CD8-positive, alpha-beta memory T cell (primary cell): ENCODE data around the gene ATG13. TPM values are rescaled to one million over a fixed set of nuclear protein-coding genes. Genes with fewer than 3 reads are reported as not detected.
"Not testable (repeated sequence)": the region's sequence is repeated elsewhere in the genome, so short reads cannot be mapped to it uniquely, and the experiment has no call there.

Experiments used
- CTCF ChIA-PET: fragments of 350-600 bp; sonication (Branson Sonifier 250); formaldehyde crosslinking; loops from one replicate; lab custom pipeline; 2021; ENCODE audit warnings: antibody characterized with exemption; lab: Charles Lee
- POLR2A ChIA-PET: fragments of 350-600 bp; sonication (Branson Sonifier 250); formaldehyde crosslinking; loops from one replicate; lab custom pipeline; 2021; ENCODE audit warnings: antibody characterized with exemption; lab: Charles Lee
- DNase-seq, 5 donors: peaks; one replicate each; pipeline versions ENCODE4 v3.0.0 to v3.0.0-alpha.2; 2020 to 2022; ENCODE audit warnings: mixed read lengths in 1 of 5
- H3K27ac ChIP-seq: one replicate; pipeline ENCODE4 v1.7.0; 2013; ENCODE audit warnings: low read depth, mild to moderate bottlenecking, low read length, moderate library complexity
- H3K27me3 ChIP-seq: 2 replicates; pipeline ENCODE4 v1.7.0; 2013; ENCODE audit warnings: low read length, mild to moderate bottlenecking; ENCODE audit not compliant: insufficient read depth, poor library complexity, severe bottlenecking
- H3K36me3 ChIP-seq: 2 replicates; pipeline ENCODE4 v1.7.0; 2013; ENCODE audit warnings: mild to moderate bottlenecking, low read length, moderate library complexity; ENCODE audit not compliant: insufficient read depth
- H3K4me1 ChIP-seq: 2 replicates; pipeline ENCODE4 v1.7.0; 2013; ENCODE audit warnings: mild to moderate bottlenecking, low read length, moderate library complexity; ENCODE audit not compliant: insufficient read depth
- H3K4me3 ChIP-seq: 2 replicates; pipeline ENCODE4 v1.7.0; 2013; ENCODE audit warnings: mild to moderate bottlenecking, low read length
- H3K9me3 ChIP-seq: 2 replicates; pipeline ENCODE4 v1.7.0; 2013; ENCODE audit warnings: mild to moderate bottlenecking, low read length
- H3K27ac Mint-ChIP-seq, 8 donors: one replicate each; pipeline ENCODE4 v1.8.0; 2020 to 2021; ENCODE audit warnings: mixed read lengths in 8 of 8, mild to moderate bottlenecking in 6 of 8, inconsistent platforms in 3 of 8, moderate library complexity in 3 of 8
- H3K27me3 Mint-ChIP-seq, 2 donors: one replicate each; pipeline ENCODE4 v1.8.0; 2020 to 2021; ENCODE audit warnings: mixed read lengths in 2 of 2, mild to moderate bottlenecking in 1 of 2, moderate library complexity in 1 of 2
- H3K36me3 Mint-ChIP-seq, 3 donors: one replicate each; pipeline ENCODE4 v1.8.0; 2020 to 2021; ENCODE audit warnings: mixed read lengths in 3 of 3, inconsistent platforms in 1 of 3, mild to moderate bottlenecking in 1 of 3
- H3K4me1 Mint-ChIP-seq, 3 donors: one replicate each; pipeline ENCODE4 v1.8.0; 2020 to 2021; ENCODE audit warnings: mixed read lengths in 3 of 3, inconsistent platforms in 1 of 3, mild to moderate bottlenecking in 1 of 3
- H3K4me3 Mint-ChIP-seq, 7 donors: one replicate each; pipeline ENCODE4 v1.8.0; 2020 to 2021; ENCODE audit warnings: mixed read lengths in 7 of 7, mild to moderate bottlenecking in 6 of 7, moderate library complexity in 4 of 7, inconsistent platforms in 2 of 7
- H3K9me3 Mint-ChIP-seq, 5 donors: one replicate each; pipeline ENCODE4 v1.8.0; 2020 to 2022; ENCODE audit warnings: mixed read lengths in 5 of 5, mild to moderate bottlenecking in 3 of 5, moderate library complexity in 2 of 5, inconsistent platforms in 1 of 5
- polyA plus RNA-seq: library from polyadenylated mRNA; unstranded; fragments of 300-500 nt; fragmentation: Illumina TruSeq; gene quantifications from one replicate; pipeline ENCODE4 v1.2.3, GENCODE V29; 2021
- total RNA-seq, 2 experiments: library from RNA; stranded (reverse); gene quantifications; one replicate each; pipeline ENCODE4 v1.2.3, GENCODE V29; 2021

ATG13 gene
- total and polyA plus RNA-seq, 3 experiments from 2014 or later = 67.9 to 81.6 (median 69.6) TPM

GRCh38 chr11:46665356-46665755, 48.0 kb downstream of the ATG13 start:
- H3K4me3 ChIP-seq = no peak overlapping the region
- no peaks in the 10 kb centered on the region for H3K27me3 ChIP-seq
- ChIA-PET CTCF (no interaction called here), POLR2A (no interaction called here)
- no peaks in the 10 kb centered on the region for H3K27me3 Mint-ChIP-seq
- H3K4me3 Mint-ChIP-seq = no peak overlapping the region
- H3K27ac ChIP-seq = no peak overlapping the region
- peaks cover 10 to 16% (median 15%) of the 10 kb centered on the region in 3 donors for H3K4me1 Mint-ChIP-seq
- H3K4me1 ChIP-seq = peaks cover 17% of the 10 kb centered on the region
- DNase-seq = no peak
- H3K9me3 ChIP-seq = no peaks in the 10 kb centered on the region
- peaks cover 15 to 83% (median 28%) of the 10 kb centered on the region in 3 donors for H3K36me3 Mint-ChIP-seq
- H3K36me3 ChIP-seq = peaks cover 61% of the 10 kb centered on the region
- H3K9me3 Mint-ChIP-seq = no peaks in the 10 kb centered on the region
- peak overlapping the region in 1 of 8 donors; percentile 29 for H3K27ac Mint-ChIP-seq

DNA sequence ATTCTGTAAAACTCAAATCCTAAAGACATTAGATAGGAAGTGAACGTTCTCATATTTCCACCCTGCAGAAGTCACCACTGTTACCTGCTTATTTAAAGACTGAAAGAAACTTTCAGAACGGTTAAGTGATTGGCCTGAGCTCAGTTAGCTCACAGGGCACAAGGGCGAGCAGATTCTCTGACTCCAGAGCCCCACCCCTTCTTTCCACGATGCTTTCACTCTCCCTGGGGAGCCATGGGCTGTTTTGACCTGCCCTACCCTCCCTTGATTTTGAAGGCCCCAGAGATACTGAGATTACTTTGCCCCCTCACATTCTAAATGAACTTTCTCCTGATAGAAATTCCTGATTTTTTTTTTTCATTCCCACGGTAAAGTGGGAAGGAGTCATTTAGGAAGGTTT, 49.2 kb downstream of the ATG13 start:
- H3K9me3 Mint-ChIP-seq = no peaks in the 10 kb centered on the region
- no peak for DNase-seq
- Histone ChIP-seq H3K36me3 (peaks cover 61% of the 10 kb centered on the region), H3K4me3 (no peak overlapping the region), H3K4me1 (peaks cover 29% of the 10 kb centered on the region), H3K27ac (no peak overlapping the region), H3K27me3 (no peaks in the 10 kb centered on the region), H3K9me3 (no peaks in the 10 kb centered on the region)
- H3K27me3 Mint-ChIP-seq = no peaks in the 10 kb centered on the region
- H3K36me3 Mint-ChIP-seq = peaks cover 15 to 81% (median 28%) of the 10 kb centered on the region in 3 donors
- ChIA-PET POLR2A (no interaction called here), CTCF (no interaction called here)
- H3K4me3 Mint-ChIP-seq = no peak overlapping the region
- H3K4me1 Mint-ChIP-seq = peaks cover 20 to 26% (median 26%) of the 10 kb centered on the region in 3 donors
- H3K27ac Mint-ChIP-seq = peak overlapping the region in 3 of 8 donors; percentile 8 to 84 (median 45)

- Histone ChIP-seq H3K4me3 (no peak overlapping the region), H3K27ac (no peak overlapping the region), H3K9me3 (no peaks in the 10 kb centered on the region), H3K27me3 (no peaks in the 10 kb centered on the region), H3K4me1 (peaks cover 34% of the 10 kb centered on the region), H3K36me3 (peaks cover 61% of the 10 kb centered on the region)
- ChIA-PET POLR2A (no interaction called here), CTCF (no interaction called here)
- no peak overlapping the region for H3K4me3 Mint-ChIP-seq
- peaks cover 25 to 32% (median 32%) of the 10 kb centered on the region in 3 donors for H3K4me1 Mint-ChIP-seq
- no peaks in the 10 kb centered on the region for H3K27me3 Mint-ChIP-seq
- no peak for DNase-seq
- H3K27ac Mint-ChIP-seq = peak overlapping the region in 4 of 8 donors; percentile 2 to 78 (median 64)
- peaks cover 15 to 81% (median 31%) of the 10 kb centered on the region in 3 donors for H3K36me3 Mint-ChIP-seq
- H3K9me3 Mint-ChIP-seq = no peaks in the 10 kb centered on the region
These were observed 49.7 kb downstream of the ATG13 start for GRCh38 chr11:46667043-46667481.

DNA sequence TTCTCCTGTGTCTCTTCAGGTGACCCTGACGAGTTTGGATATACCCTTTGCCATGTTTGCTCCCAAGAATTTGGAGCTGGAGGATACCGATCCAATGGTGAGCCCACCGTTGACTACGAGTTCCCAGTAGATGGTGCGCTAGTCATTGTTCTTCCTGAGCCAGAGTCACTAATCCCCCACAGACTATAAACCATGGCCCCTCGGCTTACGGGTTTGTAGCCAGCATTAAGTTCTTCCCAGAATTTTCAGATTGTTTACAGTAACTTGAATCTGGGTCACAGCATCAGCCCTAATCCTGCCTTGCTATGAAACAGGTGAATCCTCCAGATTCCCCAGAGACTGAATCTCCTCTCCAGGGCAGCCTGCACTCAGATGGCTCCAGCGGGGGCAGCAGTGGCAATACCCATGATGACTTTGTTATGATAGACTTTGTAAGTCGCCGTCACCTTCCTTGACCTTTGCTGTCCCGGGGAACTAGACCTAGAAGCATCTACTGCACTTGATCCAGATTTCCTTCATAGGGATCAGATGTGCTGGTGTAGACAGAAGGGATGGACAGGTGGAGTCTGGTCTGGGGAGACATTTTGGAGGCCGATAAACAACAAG, 51.2 kb downstream of the ATG13 start:
- ChIA-PET POLR2A (no interaction called here), CTCF (no interaction called here)
- H3K4me1 Mint-ChIP-seq = peaks cover 36 to 47% (median 43%) of the 10 kb centered on the region in 3 donors
- H3K4me3 Mint-ChIP-seq = no peak overlapping the region
- peaks cover 49% of the 10 kb centered on the region for H3K4me1 ChIP-seq
- H3K9me3 Mint-ChIP-seq = no peaks in the 10 kb centered on the region
- H3K27ac Mint-ChIP-seq = peak overlapping the region in 7 of 8 donors; percentile 25 to 78 (median 64)
- no peak for DNase-seq
- H3K4me3 ChIP-seq = no peak overlapping the region
- peaks cover 10 to 82% (median 28%) of the 10 kb centered on the region in 3 donors for H3K36me3 Mint-ChIP-seq
- H3K27me3 ChIP-seq = no peaks in the 10 kb centered on the region
- H3K27ac ChIP-seq = no peak overlapping the region
- no peaks in the 10 kb centered on the region for H3K9me3 ChIP-seq
- no peaks in the 10 kb centered on the region for H3K27me3 Mint-ChIP-seq
- peaks cover 61% of the 10 kb centered on the region for H3K36me3 ChIP-seq

DNA sequence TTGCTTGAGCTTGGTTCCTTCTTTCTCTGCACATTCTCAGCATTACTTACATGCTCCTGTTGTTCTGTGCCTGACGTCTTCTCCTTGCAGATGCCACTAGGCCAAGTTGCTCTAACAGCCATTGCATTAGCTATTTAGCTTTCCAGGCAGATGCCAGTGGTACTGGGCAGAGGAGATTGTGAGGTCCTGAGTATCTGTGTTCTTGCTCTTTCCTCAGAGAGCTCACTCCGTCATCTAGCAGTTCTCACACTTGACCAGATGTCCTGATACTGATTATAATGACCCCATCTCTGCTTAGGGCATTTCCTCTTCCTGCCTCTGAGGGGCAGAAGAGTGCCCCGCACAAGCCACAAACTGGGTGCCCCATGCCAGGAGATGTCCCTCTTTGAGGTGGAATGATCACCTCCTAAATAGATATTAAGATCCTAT, 52.4 kb downstream of the ATG13 start:
- ChIA-PET POLR2A (no interaction called here), CTCF (interaction anchor here (1.8 to 3.0 kb wide), 2 partner anchors 13 to 27 kb away, joined by 6 to 19 read pairs; no protein-coding TSS in a partner anchor)
- peaks cover 7 to 78% (median 26%) of the 10 kb centered on the region in 3 donors for H3K36me3 Mint-ChIP-seq
- DNase-seq = peak in 1 of 5 donors; percentile 36
- peaks cover 41 to 53% (median 49%) of the 10 kb centered on the region in 3 donors for H3K4me1 Mint-ChIP-seq
- H3K4me1 ChIP-seq = peaks cover 61% of the 10 kb centered on the region
- H3K27ac ChIP-seq = no peak overlapping the region
- H3K36me3 ChIP-seq = peaks cover 56% of the 10 kb centered on the region
- no peaks in the 10 kb centered on the region for H3K27me3 ChIP-seq
- H3K27me3 Mint-ChIP-seq = no peaks in the 10 kb centered on the region
- no peak overlapping the region for H3K4me3 ChIP-seq
- no peaks in the 10 kb centered on the region for H3K9me3 Mint-ChIP-seq
- peak overlapping the region; percentile 30 to 96 (median 72) for H3K27ac Mint-ChIP-seq
- peak overlapping the region in 4 of 7 donors; percentile 18 to 58 (median 44) for H3K4me3 Mint-ChIP-seq
- no peaks in the 10 kb centered on the region for H3K9me3 ChIP-seq

DNA sequence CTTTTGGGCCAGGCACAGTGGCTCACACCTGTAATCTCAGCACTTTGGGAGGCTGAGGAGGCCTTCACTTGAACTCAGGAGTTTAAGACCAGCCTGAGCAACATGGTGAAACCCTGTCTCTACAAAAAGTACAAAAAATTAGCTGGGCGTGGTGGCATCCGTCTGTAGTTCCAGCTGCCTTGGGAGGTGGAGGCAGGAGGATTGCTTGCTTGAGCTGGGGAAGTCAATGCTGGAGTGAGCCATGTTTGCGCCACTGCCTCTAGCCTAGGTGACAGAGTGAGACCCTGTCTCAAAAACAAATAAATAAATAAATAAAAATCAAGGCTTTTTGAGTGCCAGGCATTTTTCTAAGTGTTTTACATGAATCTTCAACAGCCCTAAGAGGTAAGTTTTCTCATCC, 53.2 kb downstream of the ATG13 start:
- ChIA-PET CTCF (interaction anchor here (0.8 to 3.0 kb wide), 12 partner anchors 9 to 482 kb away, joined by 3 to 19 read pairs (median 4); partner anchors contain the start of genes ARHGAP1, ATG13, HARBI1 and ZNF408), POLR2A (interaction anchor here (0.5 to 1.5 kb wide), 2 partner anchors 30 to 42 kb away, joined by 3 to 12 read pairs; partner anchors contain the start of genes ARHGAP1 and ZNF408)
- H3K4me3 ChIP-seq = peak overlapping the region; percentile 30
- Mint-ChIP-seq H3K4me3 (peak overlapping the region in 5 of 7 donors; percentile 76 to 86 (median 81)), H3K27ac (peak overlapping the region; percentile 7 to 96 (median 84)), H3K36me3 (peaks cover 7 to 72% (median 23%) of the 10 kb centered on the region in 3 donors), H3K4me1 (peaks cover 46 to 61% (median 57%) of the 10 kb centered on the region in 3 donors)
- not testable (repeated sequence) for H3K9me3 ChIP-seq, H3K27ac ChIP-seq, H3K9me3 Mint-ChIP-seq, H3K27me3 Mint-ChIP-seq, H3K27me3 ChIP-seq
- peaks cover 69% of the 10 kb centered on the region for H3K4me1 ChIP-seq
- peaks cover 49% of the 10 kb centered on the region for H3K36me3 ChIP-seq
- peak in 2 of 5 donors; percentile 13 to 20 for DNase-seq

DNA sequence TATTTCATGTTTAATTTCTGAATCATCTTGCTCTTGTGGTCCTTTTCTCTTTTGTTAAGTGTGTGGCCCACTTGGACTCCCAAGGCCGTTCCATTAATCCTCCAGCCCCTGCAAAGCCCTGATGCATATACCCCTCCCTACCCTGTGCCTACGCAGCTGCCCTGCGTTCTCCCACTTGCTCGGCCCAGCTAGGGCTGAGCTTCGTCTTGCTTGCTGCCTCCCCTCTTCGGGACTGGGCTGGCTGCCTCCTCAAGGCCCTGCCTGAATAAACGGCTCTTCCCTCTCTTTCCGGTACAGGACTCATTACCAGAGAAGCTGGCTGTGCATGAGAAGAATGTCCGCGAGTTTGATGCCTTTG, 54.6 kb downstream of the ATG13 start:
- peak overlapping the region; percentile 30 for H3K4me3 ChIP-seq
- H3K9me3 ChIP-seq = no peaks in the 10 kb centered on the region
- Mint-ChIP-seq H3K36me3 (peaks cover 7 to 69% (median 17%) of the 10 kb centered on the region in 3 donors), H3K27ac (peak overlapping the region; percentile 72 to 96 (median 90)), H3K4me3 (peak overlapping the region in 6 of 7 donors; percentile 32 to 86 (median 80)), H3K9me3 (no peaks in the 10 kb centered on the region), H3K4me1 (peaks cover 55 to 73% (median 66%) of the 10 kb centered on the region in 3 donors), H3K27me3 (no peaks in the 10 kb centered on the region)
- ChIA-PET CTCF (interaction anchor here (0.6 to 3.0 kb wide), 7 partner anchors 9 to 634 kb away, joined by 3 to 19 read pairs (median 3); partner anchors contain the start of genes ARHGAP1, ATG13, HARBI1 and ZNF408), POLR2A (no interaction called here)
- H3K4me1 ChIP-seq = peaks cover 83% of the 10 kb centered on the region
- H3K36me3 ChIP-seq = peaks cover 37% of the 10 kb centered on the region
- H3K27me3 ChIP-seq = no peaks in the 10 kb centered on the region
- DNase-seq = peak in 1 of 5 donors; percentile 8
- no peak overlapping the region for H3K27ac ChIP-seq

DNA sequence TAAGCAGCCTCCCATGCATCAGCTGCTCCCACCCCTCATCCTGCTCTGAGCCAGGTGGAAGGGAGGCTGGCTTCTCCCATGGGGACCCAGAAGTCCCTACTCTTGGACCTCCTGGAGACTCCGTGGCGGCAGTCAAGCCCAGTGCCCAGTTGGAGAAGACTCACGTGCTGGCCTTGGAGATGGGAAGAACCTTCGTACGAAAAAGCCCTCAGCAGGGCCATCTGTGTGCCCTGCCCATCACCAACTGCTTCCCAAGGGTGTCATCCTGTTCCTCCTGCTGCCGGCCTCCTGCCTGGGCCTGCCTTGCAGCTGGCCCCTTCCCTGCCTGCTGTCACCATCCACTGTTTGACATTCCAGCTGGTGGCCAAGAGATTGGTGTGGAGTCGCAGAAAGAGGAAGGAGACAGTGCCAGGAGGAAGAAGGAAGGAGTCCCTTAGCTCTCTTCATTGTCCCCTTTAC, 55.1 kb downstream of the ATG13 start:
- Mint-ChIP-seq H3K4me3 (peak overlapping the region in 5 of 7 donors; percentile 32 to 86 (median 78)), H3K27me3 (no peaks in the 10 kb centered on the region), H3K9me3 (no peaks in the 10 kb centered on the region), H3K36me3 (peaks cover 7 to 69% (median 17%) of the 10 kb centered on the region in 3 donors), H3K4me1 (peaks cover 59 to 78% (median 71%) of the 10 kb centered on the region in 3 donors), H3K27ac (peak overlapping the region; percentile 50 to 97 (median 90))
- POLR2A ChIA-PET = no interaction called here
- H3K9me3 ChIP-seq = no peaks in the 10 kb centered on the region
- H3K36me3 ChIP-seq = peaks cover 32% of the 10 kb centered on the region
- CTCF ChIA-PET = interaction anchor here (1.0 to 3.0 kb wide), 5 partner anchors 9 to 56 kb away, joined by 3 to 19 read pairs (median 6); partner anchors contain the start of genes ARHGAP1, ATG13, HARBI1 and ZNF408
- H3K4me3 ChIP-seq = no peak overlapping the region
- DNase-seq = peak in 1 of 5 donors; percentile 16
- H3K27me3 ChIP-seq = no peaks in the 10 kb centered on the region
- peaks cover 87% of the 10 kb centered on the region for H3K4me1 ChIP-seq
- H3K27ac ChIP-seq = no peak overlapping the region
